HG02642 (cell line): Measurements from ENCODE around the gene MMP27.
A peak's percentile ranks its signal among the peaks of the same experiment; 100 is the strongest.
"Not testable (repeated sequence)": the region's sequence is repeated elsewhere in the genome, so short reads cannot be mapped to it uniquely, and the experiment has no call there.

Experiments
- ATAC-seq: cut with Tn5 transposase; IDR thresholded peaks from one replicate; pipeline ENCODE4 v1.9.1; 2021; ENCODE audit warnings: mild to moderate bottlenecking; ENCODE audit not compliant: unreplicated experiment, poor library complexity

Gene MMP27

GRCh38 chr11:102705626-102706025, at the start of gene MMP27:
Gene MMP27, minus strand, starts transcription at chr11:102705769. Its CDS starts 55 bp downstream, at chr11:102705714.
- ATAC-seq = no peak

- ATAC-seq = no peak
These were observed 47.7 kb upstream of the MMP27 start for GRCh38 chr11:102753267-102753666.

- no peak for ATAC-seq
These were observed 46.1 kb upstream of the MMP27 start for GRCh38 chr11:102751673-102752072.

- ATAC-seq = no peak
These were observed 43.6 kb upstream of the MMP27 start for GRCh38 chr11:102749101-102749722.

GRCh38 chr11:102746746-102747578, 41.4 kb upstream of the MMP27 start:
- not testable (repeated sequence) for ATAC-seq

- no peak for ATAC-seq
These were observed 29.1 kb upstream of the MMP27 start for GRCh38 chr11:102734650-102735049.

GRCh38 chr11:102733232-102733875, 27.8 kb upstream of the MMP27 start:
- peak; percentile 88 for ATAC-seq

- ATAC-seq = not testable (repeated sequence)
These were observed 25.4 kb upstream of the MMP27 start for GRCh38 chr11:102730944-102731343.

GRCh38 chr11:102729849-102730815, 24.6 kb upstream of the MMP27 start:
- ATAC-seq = no peak

GRCh38 chr11:102727890-102728289, 22.3 kb upstream of the MMP27 start:
- ATAC-seq = no peak

- ATAC-seq = no peak
These were observed 19.4 kb upstream of the MMP27 start, which contains the start of gene MMP8 for GRCh38 chr11:102724904-102725500. Gene MMP8, minus strand, starts transcription at chr11:102724954. Its CDS starts 99 bp downstream, at chr11:102724855.

- no peak for ATAC-seq
These were observed 17.3 kb upstream of the MMP27 start for GRCh38 chr11:102722821-102723220.

GRCh38 chr11:102719620-102720277, 14.2 kb upstream of the MMP27 start:
- ATAC-seq = no peak

- no peak for ATAC-seq
These were observed 11.7 kb upstream of the MMP27 start for GRCh38 chr11:102717280-102717679.

GRCh38 chr11:102716527-102716926, 11.0 kb upstream of the MMP27 start:
- ATAC-seq = no peak

- no peak for ATAC-seq
These were observed 6.6 kb upstream of the MMP27 start for GRCh38 chr11:102712137-102712536.

GRCh38 chr11:102709201-102709945, 3.8 kb upstream of the MMP27 start:
- no peak for ATAC-seq

GRCh38 chr11:102708654-102709053, 3.1 kb upstream of the MMP27 start:
- no peak for ATAC-seq
